Testis (tissue), 2 donors: ENCODE results near the gene PEF1.

Source experiments
- CTCF ChIP-seq, 3 experiments: fragments of 450-650 bp in 2 of 3; fragments of 200-600 bp in 1 of 3; sonication (generic) in 1 of 3; IDR thresholded peaks; one replicate each; pipeline ENCODE4 v1.5.1; 2016 to 2019; ENCODE audit warnings: antibody characterized with exemption in 3 of 3, mild to moderate bottlenecking in 2 of 3, moderate library complexity in 1 of 3
- POLR2A ChIP-seq: fragments of 450-650 bp; IDR thresholded peaks from one replicate; pipeline ENCODE4 v1.6.1; 2017; ENCODE audit warnings: antibody characterized with exemption, mild to moderate bottlenecking, moderate library complexity

- TF ChIP-seq CTCF (IDR thresholded peaks at IDR 0.05): no peak
- no peak for TF ChIP-seq POLR2A
These were observed 28.7 kb downstream of the PEF1 start for GRCh38 chr1:31615939-31616338.
